NCI-H2196 (cell line): Measurements from ENCODE around the gene KRTAP5-5.

Experiments used
- DNase-seq: peaks from one replicate; lab custom pipeline; 2025; ENCODE audit not compliant: unreplicated experiment; lab: John Stamatoyannopoulos, UW

Gene KRTAP5-5

GRCh38 chr11:1674173-1675131 is 44.9 kb downstream of the KRTAP5-5 start:
- DNase-seq, result no peak

GRCh38 chr11:1675536-1676228 is 46.1 kb downstream of the KRTAP5-5 start:
- DNase-seq, result no peak

- no peak for DNase-seq
Observed at GRCh38 chr11:1676229-1676740, 46.7 kb downstream of the KRTAP5-5 start.

- DNase-seq, result no peak
Observed at GRCh38 chr11:1679881-1680280, 50.3 kb downstream of the KRTAP5-5 start.
